MM.1S (cell line): ENCODE measurements around the gene TIAL1.

Source experiments
- DNase-seq: peaks from one replicate; pipeline ENCODE4 v3.0.0-alpha.2; 2015
- H2AFZ ChIP-seq: fragments of 300-600 bp; sonication (generic); 2 replicates; pipeline ENCODE4 v1.6.0; 2016; ENCODE audit warnings: antibody characterized with exemption, low read length
- H3F3A ChIP-seq: fragments of 300-600 bp; sonication (generic); 2 replicates; pipeline ENCODE4 v1.6.1; 2016; ENCODE audit warnings: mild to moderate bottlenecking, antibody characterized with exemption, low read length, moderate library complexity, mixed read lengths; ENCODE audit not compliant: insufficient read depth
- H3K27ac ChIP-seq: fragments of 300-600 bp; sonication (generic); 2 replicates; pipeline ENCODE4 v1.5.1; 2016; ENCODE audit warnings: mild to moderate bottlenecking, low read length
- H3K27me3 ChIP-seq: fragments of 300-600 bp; sonication (generic); replicated peaks from 2 replicates; pipeline ENCODE4 v1.6.0; 2016; ENCODE audit warnings: low read length; ENCODE audit not compliant: insufficient read depth
- H3K36me3 ChIP-seq: fragments of 300-600 bp; sonication (generic); replicated peaks from 2 replicates; pipeline ENCODE4 v1.6.1; 2016; ENCODE audit warnings: mild to moderate bottlenecking, low read length, mixed read lengths; ENCODE audit not compliant: insufficient read depth
- H3K4me1 ChIP-seq: fragments of 300-600 bp; sonication (generic); 2 replicates; pipeline ENCODE4 v1.6.1; 2016; ENCODE audit warnings: low read length, mixed read lengths
- H3K4me2 ChIP-seq: fragments of 300-600 bp; sonication (generic); 2 replicates; pipeline ENCODE4 v1.6.0; 2016; ENCODE audit warnings: low read depth, low read length
- H3K4me3 ChIP-seq: fragments of 300-600 bp; sonication (generic); 2 replicates; pipeline ENCODE4 v1.5.1; 2016; ENCODE audit warnings: low read length, mixed read lengths
- H3K79me2 ChIP-seq: fragments of 300-600 bp; sonication (generic); 2 replicates; pipeline ENCODE4 v1.6.1; 2016; ENCODE audit warnings: mixed run types, low read length, mixed read lengths
- H3K9ac ChIP-seq: fragments of 300-600 bp; sonication (generic); 2 replicates; pipeline ENCODE4 v1.6.1; 2016; ENCODE audit warnings: low read length, mixed read lengths
- H3K9me2 ChIP-seq: fragments of 300-600 bp; sonication (generic); replicated peaks from 2 replicates; pipeline ENCODE4 v1.6.1; 2016; ENCODE audit warnings: mild to moderate bottlenecking, low read length, mixed read lengths; ENCODE audit not compliant: insufficient read depth
- H3K9me3 ChIP-seq: fragments of 300-600 bp; sonication (generic); replicated peaks from 2 replicates; pipeline ENCODE4 v1.6.1; 2016; ENCODE audit warnings: mild to moderate bottlenecking, low read length, mixed read lengths; ENCODE audit not compliant: insufficient read depth
- H4K20me1 ChIP-seq: fragments of 300-600 bp; sonication (generic); 2 replicates; pipeline ENCODE4 v1.6.1; 2016; ENCODE audit warnings: mild to moderate bottlenecking, low read length, moderate library complexity, mixed read lengths; ENCODE audit not compliant: insufficient read depth
- EZH2 ChIP-seq: fragments of 300-600 bp; sonication (generic); optimal IDR thresholded peaks from 2 replicates; pipeline ENCODE3; 2017; ENCODE audit warnings: low read depth, mild to moderate bottlenecking, antibody characterized with exemption, low read length, mixed read lengths
- EZH2phosphoT487 ChIP-seq: fragments of 300-600 bp; sonication (generic); IDR thresholded peaks from 2 replicates; pipeline ENCODE4 v1.6.1; 2018; ENCODE audit warnings: antibody characterized with exemption, low read length
- TF ChIP-seq, protein P1 (sequence below): fragments of 300-600 bp; sonication (generic); IDR thresholded peaks from 2 replicates; pipeline ENCODE4 v1.5.1; 2016; ENCODE audit warnings: antibody characterized with exemption, low read length, mixed read lengths

The TIAL1 gene

DNA sequence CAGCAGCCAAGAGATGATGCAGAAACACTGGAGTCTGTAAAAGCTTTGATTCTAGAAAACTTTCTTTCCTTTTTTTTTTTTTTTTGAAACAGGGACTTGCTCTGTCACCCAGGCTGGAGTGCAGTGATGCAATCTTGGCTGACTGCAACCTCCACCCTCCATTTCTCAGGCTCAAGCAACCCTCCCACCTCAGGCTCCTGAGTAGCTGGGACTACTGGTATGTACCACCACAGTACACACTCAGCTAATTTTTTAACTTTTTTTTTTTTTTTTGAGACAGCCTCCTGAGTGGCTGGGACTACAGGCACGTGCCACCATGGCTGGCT, 37.4 kb upstream of the TIAL1 start:
- no peak for DNase-seq
- Histone ChIP-seq H3K4me2 (no peak overlapping the region), H3K9me2 (no peaks in the 10 kb centered on the region)

DNA sequence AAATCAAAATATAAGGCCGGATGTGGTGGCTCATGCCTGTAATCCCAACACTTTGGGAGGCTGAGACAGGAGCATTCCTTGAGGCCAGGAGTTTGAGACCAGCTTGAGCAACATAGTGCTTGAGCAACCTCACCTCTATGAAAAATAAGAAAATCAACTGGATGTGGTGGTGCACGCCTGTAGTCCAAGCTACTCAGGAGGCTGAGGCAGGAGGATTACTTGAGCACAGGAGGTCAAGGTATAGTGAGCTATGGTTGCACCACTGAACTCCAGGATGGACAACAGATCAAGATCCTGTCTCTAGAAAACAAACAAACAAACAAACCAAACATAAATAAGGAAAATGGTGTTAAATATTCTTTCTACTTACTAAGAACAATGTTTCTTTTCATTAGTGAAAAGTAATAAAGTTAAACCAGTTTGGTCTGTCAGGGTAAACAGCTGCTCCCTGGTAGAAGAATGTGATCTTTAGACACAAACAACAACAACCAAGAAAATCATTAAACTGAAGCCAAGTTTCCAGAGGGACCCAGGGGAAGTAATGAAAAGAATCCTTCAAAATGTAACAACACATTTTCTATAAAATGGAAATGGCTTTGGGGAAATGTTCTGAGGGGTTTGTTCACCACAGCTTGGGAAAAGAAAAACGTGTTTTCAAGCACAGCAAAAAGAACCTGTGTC, 36.9 kb upstream of the TIAL1 start:
- Histone ChIP-seq H3K9me3 (no peaks in the 10 kb centered on the region), H3K27me3 (no peaks in the 10 kb centered on the region), H3K4me3 (no peak overlapping the region), H3F3A (no peaks in the 10 kb centered on the region), H3K4me2 (no peak overlapping the region), H3K9me2 (no peaks in the 10 kb centered on the region), H3K4me1 (no peaks in the 10 kb centered on the region), H4K20me1 (no peaks in the 10 kb centered on the region), H3K79me2 (no peaks in the 10 kb centered on the region), H3K36me3 (no peaks in the 10 kb centered on the region), H2AFZ (no peak overlapping the region), H3K27ac (no peak overlapping the region), H3K9ac (no peak overlapping the region)
- TF ChIP-seq, protein P1, sequence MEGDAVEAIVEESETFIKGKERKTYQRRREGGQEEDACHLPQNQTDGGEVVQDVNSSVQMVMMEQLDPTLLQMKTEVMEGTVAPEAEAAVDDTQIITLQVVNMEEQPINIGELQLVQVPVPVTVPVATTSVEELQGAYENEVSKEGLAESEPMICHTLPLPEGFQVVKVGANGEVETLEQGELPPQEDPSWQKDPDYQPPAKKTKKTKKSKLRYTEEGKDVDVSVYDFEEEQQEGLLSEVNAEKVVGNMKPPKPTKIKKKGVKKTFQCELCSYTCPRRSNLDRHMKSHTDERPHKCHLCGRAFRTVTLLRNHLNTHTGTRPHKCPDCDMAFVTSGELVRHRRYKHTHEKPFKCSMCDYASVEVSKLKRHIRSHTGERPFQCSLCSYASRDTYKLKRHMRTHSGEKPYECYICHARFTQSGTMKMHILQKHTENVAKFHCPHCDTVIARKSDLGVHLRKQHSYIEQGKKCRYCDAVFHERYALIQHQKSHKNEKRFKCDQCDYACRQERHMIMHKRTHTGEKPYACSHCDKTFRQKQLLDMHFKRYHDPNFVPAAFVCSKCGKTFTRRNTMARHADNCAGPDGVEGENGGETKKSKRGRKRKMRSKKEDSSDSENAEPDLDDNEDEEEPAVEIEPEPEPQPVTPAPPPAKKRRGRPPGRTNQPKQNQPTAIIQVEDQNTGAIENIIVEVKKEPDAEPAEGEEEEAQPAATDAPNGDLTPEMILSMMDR, result no peak
- TF ChIP-seq EZH2, result no peak
- TF ChIP-seq EZH2phosphoT487, result no peak
- DNase-seq, result no peak

More for the DNA sequence above, 37.4 kb upstream of the TIAL1 start:
- Histone ChIP-seq H3K4me1 (no peaks in the 10 kb centered on the region), H3K27me3 (no peaks in the 10 kb centered on the region), H3K36me3 (no peaks in the 10 kb centered on the region), H3K27ac (no peak overlapping the region), H3K79me2 (no peaks in the 10 kb centered on the region), H4K20me1 (no peaks in the 10 kb centered on the region), H3K9ac (no peak overlapping the region), H2AFZ (no peak overlapping the region), H3K4me3 (no peak overlapping the region), H3F3A (no peaks in the 10 kb centered on the region), H3K9me3 (no peaks in the 10 kb centered on the region)
- TF ChIP-seq EZH2 (no peak), EZH2phosphoT487 (no peak)
- TF ChIP-seq, protein P1, result no peak

DNA sequence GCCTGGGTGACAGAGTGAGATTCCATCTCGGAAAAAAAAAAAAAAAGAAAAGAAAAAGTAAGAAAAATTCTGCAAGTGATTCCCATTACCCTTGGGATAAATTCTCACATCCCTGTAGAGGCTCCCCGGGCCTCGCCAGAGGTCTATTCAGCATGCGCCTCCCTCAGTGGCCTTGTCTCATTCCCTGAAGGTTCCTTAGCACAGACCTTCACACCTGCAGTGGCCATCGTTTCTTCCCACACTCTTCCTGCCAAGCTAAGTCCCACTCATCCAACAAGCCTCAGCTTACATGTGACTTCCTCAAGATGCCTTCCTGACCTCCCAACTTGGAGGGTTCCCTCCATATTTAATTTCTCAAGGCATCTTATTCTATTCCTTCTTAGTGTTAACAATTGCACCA, 33.5 kb upstream of the TIAL1 start:
- H3K4me1 ChIP-seq, result no peaks in the 10 kb centered on the region
- H3K27ac ChIP-seq, result no peak overlapping the region
- H2AFZ ChIP-seq, result no peak overlapping the region
- no peaks in the 10 kb centered on the region for H3K9me2 ChIP-seq
- no peaks in the 10 kb centered on the region for H3K36me3 ChIP-seq
- H3K9me3 ChIP-seq, result no peaks in the 10 kb centered on the region
- no peaks in the 10 kb centered on the region for H3K79me2 ChIP-seq
- H3F3A ChIP-seq, result no peaks in the 10 kb centered on the region
- TF ChIP-seq, protein P1, result no peak
- TF ChIP-seq EZH2 (no peak), EZH2phosphoT487 (no peak)
- H4K20me1 ChIP-seq, result no peaks in the 10 kb centered on the region
- H3K9ac ChIP-seq, result no peak overlapping the region
- no peak for DNase-seq
- no peak overlapping the region for H3K4me3 ChIP-seq
- no peak overlapping the region for H3K4me2 ChIP-seq
- H3K27me3 ChIP-seq, result no peaks in the 10 kb centered on the region
